Uterus (tissue), 2 donors: ENCODE measurements around the gene PNP.

ENCODE experiments used
- POLR2A ChIP-seq, 2 donors: fragments of 450-650 bp; IDR thresholded peaks; one replicate each; pipeline ENCODE4 v1.6.1; 2016; ENCODE audit warnings: antibody characterized with exemption in 2 of 2, mild to moderate bottlenecking in 1 of 2, moderate library complexity in 1 of 2
- TF ChIP-seq, protein P1 (sequence below), 4 experiments: fragments of 200-600 bp in 2 of 4; fragments of 450-650 bp in 2 of 4; sonication (generic) in 2 of 4; IDR thresholded peaks; one replicate each; pipeline ENCODE4 v1.5.1; 2016 to 2019; ENCODE audit warnings: antibody characterized with exemption in 4 of 4, mild to moderate bottlenecking in 2 of 4, moderate library complexity in 1 of 4

DNA sequence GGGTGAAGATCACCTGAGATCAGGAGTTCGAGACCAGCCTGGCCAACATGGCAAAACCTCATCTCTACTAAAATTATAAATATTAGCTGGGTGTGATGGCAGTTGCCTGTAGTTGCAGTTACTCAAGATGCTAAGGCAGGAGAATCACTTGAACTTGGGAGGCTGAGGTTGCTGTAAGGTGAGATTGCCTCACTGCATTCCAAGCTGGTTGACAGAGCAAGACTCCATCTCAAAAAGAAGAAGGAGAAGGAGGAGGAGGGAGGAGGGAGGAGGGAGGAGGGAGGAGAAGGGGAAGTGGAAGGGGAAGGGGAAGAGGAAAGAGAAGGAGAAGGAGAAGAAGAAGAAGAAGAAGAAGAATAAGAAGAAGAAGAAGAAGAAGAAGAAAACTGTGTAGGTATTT, 53.1 kb downstream of the PNP start:
- TF ChIP-seq, protein P1, sequence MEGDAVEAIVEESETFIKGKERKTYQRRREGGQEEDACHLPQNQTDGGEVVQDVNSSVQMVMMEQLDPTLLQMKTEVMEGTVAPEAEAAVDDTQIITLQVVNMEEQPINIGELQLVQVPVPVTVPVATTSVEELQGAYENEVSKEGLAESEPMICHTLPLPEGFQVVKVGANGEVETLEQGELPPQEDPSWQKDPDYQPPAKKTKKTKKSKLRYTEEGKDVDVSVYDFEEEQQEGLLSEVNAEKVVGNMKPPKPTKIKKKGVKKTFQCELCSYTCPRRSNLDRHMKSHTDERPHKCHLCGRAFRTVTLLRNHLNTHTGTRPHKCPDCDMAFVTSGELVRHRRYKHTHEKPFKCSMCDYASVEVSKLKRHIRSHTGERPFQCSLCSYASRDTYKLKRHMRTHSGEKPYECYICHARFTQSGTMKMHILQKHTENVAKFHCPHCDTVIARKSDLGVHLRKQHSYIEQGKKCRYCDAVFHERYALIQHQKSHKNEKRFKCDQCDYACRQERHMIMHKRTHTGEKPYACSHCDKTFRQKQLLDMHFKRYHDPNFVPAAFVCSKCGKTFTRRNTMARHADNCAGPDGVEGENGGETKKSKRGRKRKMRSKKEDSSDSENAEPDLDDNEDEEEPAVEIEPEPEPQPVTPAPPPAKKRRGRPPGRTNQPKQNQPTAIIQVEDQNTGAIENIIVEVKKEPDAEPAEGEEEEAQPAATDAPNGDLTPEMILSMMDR (IDR thresholded peaks at IDR 0.05), result no peak
- TF ChIP-seq POLR2A (IDR thresholded peaks at IDR 0.05), result no peak
